ENCODE data around the gene ARID1B.
"Not testable (repeated sequence)": the region's sequence is repeated elsewhere in the genome, so short reads cannot be mapped to it uniquely, and the experiment has no call there.

The ARID1B gene

GRCh38 chr6:156944412-156944811 lies 167.2 kb downstream of the ARID1B start:
- no peak for DNase-seq

GRCh38 chr6:156945789-156946172 lies 168.6 kb downstream of the ARID1B start:
- not testable (repeated sequence) for DNase-seq

DNA sequence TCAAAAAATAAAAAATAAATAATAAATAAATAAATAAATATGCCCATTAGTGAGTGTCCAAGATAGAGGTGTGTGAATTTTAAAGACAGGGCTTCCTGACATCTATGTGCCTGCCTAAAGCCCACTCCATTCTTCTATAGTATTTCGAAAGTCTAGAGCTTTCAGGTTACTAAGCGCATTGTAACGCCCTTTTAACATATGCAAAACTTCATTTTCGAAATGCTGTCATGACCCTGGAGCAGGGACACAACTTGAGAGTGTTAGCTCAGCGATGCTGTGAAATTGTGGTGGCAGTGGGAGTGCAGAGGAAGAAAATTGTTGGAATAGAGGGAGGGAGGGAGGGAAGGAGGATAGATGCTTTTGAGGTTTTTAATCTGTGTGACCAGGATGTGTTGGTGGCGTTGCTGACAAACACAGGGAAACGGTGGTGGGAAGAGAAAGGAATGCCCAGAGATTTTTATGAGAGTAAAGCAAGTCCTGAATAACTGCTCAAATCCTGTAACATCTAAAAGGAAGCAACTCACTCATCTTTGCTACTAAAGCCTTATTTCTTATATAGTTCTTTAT lies 169.3 kb downstream of the ARID1B start:
- DNase-seq: no peak

DNA sequence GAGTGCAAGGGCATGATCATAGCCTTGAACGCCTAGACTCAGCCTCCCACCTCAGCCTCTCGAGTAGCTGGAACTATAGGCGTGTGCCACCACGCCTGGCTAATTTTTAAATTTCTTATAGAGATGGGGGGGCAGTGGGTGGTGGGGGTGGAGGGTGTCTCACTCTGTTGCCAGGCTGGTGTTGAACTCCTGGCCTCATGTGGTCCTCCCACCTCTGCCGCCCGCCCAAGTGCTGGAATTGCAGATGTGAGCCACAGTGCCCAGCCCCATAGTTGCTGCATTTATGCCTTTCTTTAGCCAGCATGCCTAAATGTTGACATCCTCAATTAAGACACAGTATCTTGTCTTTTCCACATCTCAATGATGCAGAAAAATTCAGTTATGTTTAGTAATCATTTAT lies 171.1 kb downstream of the ARID1B start:
- DNase-seq: no peak

GRCh38 chr6:156948807-156949206 lies 171.6 kb downstream of the ARID1B start:
- no peak for DNase-seq

DNA sequence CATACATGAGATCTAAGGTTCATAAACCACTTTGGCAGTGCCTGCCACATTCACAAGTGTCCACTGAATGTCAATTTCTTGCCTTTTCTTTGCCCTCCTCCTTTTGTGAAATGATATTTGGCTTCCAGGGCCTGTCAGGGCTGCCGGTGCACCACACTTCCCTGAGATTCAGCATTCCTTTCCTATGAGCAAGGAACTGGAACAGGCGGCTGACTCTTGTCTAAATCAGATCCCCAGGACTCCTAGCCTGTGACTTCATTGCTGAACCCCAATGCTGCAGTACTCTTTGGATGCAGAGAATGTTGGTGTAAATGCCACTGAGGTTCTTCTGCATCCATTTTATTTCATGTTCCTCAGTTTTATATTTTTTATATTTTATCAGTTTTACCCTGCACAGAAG lies 172.2 kb downstream of the ARID1B start:
- DNase-seq: no peak

DNA sequence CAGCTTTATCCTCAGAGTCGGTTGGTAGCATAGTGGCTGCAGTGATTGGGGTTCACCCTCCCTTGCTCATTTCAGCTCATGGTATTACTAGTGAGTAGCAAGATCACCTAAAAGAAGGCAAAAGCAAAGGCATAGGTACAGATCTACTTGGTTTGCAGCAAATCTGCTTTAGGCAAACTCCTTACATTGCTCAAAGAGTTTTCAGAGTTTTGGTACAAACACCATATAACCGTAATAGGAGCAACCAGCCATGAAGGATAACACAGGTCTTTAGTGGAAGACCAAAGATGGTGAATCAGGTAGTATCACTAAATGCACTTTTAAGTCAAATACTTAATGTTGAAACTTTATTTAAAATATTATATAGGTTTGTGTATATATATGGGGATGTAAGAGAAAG lies 172.9 kb downstream of the ARID1B start:
- DNase-seq: no peak

DNA sequence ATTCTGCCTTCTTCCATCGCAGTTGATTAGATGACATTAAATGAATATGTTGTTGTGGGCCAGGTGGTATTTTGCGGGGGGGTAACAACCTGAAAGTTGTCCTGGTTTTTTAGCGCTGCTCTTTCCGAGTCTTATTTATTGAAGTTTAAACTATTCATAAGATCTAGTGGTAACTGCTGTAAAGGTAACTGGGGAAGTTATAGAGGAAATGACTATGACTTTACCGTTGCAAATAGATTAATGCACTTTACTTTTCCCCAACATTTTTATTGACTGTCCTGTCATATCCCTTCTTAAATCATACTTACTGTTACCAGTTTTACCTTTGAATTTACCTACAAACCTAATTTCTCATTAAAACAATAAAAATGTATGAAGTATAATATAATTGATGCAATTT lies 173.4 kb downstream of the ARID1B start:
- no peak for DNase-seq

GRCh38 chr6:156952401-156952800 lies 175.2 kb downstream of the ARID1B start:
- DNase-seq: no peak

- no peak for DNase-seq
These were observed 175.9 kb downstream of the ARID1B start for GRCh38 chr6:156953127-156953478.

GRCh38 chr6:156953479-156954146 lies 176.4 kb downstream of the ARID1B start:
- no peak for DNase-seq

GRCh38 chr6:156954191-156954590 lies 177.0 kb downstream of the ARID1B start:
- DNase-seq: no peak

DNA sequence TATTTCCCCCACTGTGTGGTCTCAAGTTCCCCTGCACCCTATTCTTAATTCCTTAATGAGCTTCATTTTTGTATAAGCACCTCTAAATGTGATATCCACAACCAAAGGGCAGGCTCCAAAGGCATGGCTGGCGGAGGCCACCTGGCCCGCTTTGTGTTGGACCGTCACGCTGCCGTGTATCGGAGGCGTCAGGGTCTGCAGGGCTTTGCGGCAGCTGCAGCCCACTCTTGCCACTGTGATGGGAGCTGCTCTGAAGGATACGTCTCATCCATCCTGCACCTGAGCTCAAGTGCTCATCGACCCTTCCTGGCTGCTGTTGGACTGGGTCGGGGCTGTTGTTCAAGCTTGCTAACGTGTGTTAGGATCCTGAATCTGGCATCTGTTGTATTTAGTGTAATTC lies 177.6 kb downstream of the ARID1B start:
- no peak for DNase-seq

DNA sequence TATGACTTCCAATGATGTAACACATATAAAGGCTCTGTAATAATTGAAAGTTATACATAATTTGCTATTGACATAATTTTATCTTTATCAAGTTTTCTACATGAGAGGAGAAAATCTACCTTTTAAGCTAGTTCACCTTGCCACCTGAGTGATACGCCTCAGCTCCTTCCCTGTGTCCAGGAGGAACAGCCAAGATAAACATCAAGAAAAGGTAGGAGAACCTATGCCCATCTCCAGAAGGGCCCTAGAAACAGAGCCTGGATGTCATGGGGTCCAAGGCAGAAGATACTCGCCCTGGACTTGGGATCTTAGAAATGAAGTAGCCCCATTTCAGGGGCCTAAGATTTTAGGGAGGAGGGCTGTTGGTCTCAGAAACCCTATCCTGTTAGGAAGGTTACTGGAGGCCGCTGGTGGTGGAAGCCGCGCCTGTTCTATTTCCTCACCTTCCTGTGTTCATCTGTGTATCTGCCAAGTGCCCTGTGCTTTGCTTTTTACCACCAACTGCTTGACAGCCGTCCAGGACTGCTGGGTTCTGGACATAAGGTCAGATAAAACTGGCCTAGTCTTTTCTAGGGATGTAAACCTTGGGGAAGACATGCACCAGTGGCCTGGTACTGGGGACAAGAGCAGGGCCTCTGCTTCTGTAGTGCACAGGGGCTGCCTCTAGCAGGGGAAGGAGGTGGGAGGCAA lies 178.5 kb downstream of the ARID1B start:
- DNase-seq: no peak

DNA sequence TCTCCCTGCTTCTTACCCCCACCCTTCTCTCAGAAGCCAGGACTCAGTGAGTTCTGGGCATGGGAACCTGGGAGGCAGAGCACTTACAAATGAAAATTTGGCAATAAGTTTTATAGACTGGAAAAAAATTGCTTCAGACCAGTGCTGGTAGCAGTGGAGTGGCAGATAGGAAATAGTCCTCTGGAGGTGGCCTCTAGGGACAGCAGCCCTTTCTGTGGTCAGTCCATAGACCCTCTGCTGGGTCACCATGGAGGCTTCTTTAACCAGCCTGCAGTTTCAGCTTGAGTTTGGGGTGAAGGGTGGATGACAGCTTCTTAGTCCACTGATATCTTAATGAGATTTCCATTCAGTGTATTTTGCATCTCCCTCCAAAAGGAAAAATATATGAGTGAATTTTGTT lies 179.1 kb downstream of the ARID1B start:
- no peak for DNase-seq

DNA sequence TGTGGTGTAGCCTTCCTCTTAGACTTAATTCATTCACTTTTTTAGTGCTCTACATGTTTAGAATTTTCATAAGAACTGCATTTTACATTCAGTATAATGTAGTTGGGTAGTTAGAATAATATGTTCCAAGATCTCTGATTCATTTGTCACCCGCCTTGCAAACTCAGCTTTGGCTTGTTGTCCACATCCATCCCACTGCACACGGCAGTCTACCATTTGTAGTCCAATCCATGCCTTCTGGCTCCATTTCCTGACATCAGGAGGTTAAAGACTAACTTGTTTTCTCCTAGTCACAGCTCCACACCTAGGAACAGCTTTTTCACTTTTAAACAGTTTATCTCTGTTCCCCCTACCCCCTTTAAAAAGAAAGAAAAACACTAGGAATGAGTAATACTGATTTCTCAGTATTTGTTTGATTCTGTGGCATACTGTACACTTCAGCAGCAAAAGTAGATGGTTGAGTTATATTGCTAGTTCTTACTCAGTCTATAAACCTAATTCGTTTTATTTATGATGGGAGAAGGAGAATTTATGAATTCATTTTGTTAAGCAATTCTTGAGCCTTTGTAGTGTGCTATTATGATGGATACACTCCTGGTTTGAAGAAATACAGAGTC lies 180.9 kb downstream of the ARID1B start:
- DNase-seq: no peak

DNA sequence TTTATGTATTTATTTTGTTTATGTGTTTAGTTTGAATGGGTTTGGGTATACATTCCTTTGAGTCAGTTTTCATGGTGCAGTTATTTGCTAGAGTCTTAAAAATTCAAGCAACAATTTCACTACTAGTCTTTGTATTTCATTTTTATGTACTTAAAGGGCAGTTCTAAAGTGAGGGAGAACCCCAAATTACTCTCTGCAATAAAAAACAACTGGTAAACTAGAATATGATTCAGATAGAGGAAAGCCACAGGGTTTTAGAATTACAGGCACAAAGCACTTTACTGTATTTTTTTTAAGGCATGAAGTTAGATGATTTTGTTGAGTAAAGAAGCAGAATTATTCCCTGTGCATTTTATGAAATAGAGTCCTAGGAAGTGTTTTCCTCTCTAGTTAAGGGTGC lies 183.3 kb downstream of the ARID1B start:
- DNase-seq: no peak

DNA sequence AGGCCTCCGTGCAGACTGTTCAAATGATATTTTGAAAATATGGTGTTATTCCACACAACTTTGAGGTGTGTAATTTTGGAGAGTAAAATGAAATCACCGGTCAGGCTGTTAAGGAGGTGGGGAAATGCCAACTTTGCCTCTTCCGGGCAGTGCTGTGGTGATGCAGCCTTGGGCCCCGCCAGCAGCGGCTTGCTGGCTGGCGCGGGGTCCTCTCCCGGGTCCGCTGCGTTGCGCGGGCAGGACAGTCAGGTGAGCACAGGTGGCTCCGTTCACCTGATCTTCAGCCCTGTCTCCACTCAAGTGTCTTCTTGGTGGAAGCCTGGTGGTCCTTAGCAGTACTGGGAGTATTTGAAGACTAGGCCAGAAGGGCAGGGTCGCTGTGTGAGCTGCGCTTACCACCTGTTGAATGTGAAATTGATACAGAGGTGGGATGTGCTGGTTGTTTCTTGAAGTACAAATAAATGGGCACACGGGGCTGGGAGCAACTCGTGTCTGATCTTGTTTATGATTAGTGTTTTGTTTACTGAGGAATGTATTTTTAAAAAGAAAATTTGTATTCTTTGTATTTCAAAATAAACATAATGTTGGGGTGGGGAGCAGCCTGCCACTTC lies 184.2 kb downstream of the ARID1B start:
- DNase-seq: no peak

GRCh38 chr6:156963712-156964700 lies 186.8 kb downstream of the ARID1B start:
- peak; percentile 28 for DNase-seq

- no peak for DNase-seq
These were observed 190.7 kb downstream of the ARID1B start for GRCh38 chr6:156967852-156968251.

DNA sequence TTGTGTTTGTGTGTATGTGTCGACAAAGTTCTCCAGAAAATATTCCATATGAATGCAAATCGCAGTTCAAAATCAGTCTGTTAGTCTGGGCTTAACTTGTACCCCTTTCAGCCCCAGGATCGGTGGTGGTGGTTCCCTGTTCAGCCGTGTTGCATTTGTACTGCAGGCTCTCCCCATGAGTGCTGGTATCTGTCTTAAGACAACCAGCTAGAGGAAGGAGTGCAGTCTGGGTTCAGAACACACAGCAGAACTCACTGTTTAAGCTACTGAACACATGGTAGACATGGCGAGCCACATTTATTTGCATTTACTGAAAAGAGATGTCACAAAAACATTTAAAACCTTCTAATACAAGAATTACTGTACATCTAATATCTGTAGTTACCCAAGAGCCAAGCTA lies 192.1 kb downstream of the ARID1B start:
- no peak for DNase-seq

DNA sequence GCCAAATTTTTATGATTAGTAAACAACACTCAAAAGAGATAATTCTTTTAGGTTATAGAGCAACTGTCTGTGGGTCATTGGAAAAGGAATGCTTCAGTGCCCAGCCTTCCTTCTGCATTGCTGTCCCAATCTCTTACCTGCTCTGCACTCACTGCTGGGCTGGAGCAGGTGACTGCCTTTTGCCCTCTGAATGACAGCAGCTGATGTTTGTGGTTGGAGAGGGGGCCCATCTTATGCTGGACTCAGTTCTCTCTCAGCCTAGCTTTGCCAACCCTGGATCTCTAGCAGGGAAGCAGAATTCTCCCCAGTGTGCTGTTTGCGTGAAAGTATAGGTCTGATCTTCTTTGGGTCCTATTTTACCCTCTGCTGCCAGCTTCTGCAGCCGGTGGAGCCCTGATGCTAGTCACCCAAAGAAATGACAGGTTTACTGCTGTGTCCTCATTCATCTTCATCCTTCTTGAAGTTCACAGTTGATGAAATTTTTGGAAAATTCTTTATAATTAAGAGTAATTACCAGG lies 193.5 kb downstream of the ARID1B start:
- no peak for DNase-seq
